CD14-positive monocyte (primary cell): ENCODE measurements around the gene UBAP1L. TPM values are rescaled to one million over a fixed set of nuclear protein-coding genes. Genes with fewer than 3 reads are reported as not detected.

ENCODE experiments used
- DNase-seq, 3 donors: peaks; one replicate each; pipeline ENCODE4 v3.0.0-alpha.2; 2011 to 2022
- H2AFZ ChIP-seq: 2 replicates; pipeline ENCODE4 v1.6.0; 2012; ENCODE audit warnings: mild to moderate bottlenecking, low read depth, low read length, inconsistent platforms; ENCODE audit not compliant: insufficient read depth, poor library complexity, severe bottlenecking
- H3K27ac ChIP-seq, 2 donors: 1 replicate in 1 of 2; 2 replicates in 1 of 2; pipeline ENCODE4 v1.5.1; 2012 to 2013; ENCODE audit warnings: low read length in 2 of 2, control low read depth in 1 of 2, inconsistent platforms in 1 of 2, low read depth in 1 of 2, mild to moderate bottlenecking in 1 of 2
- H3K27me3 ChIP-seq, 2 donors: one replicate each; pipeline versions ENCODE4 v1.6.0 to v1.6.1; 2011 to 2013; ENCODE audit warnings: low read length in 2 of 2; ENCODE audit not compliant: control insufficient read depth in 2 of 2, insufficient read depth in 2 of 2
- H3K36me3 ChIP-seq, 2 donors: replicated peaks in 1 of 2; 1 replicate in 1 of 2; 2 replicates in 1 of 2; pipeline versions ENCODE4 v1.5.1 to v1.6.1; 2012 to 2013; ENCODE audit warnings: low read length in 2 of 2, control low read depth in 1 of 2, inconsistent platforms in 1 of 2, mild to moderate bottlenecking in 1 of 2; ENCODE audit not compliant: insufficient read depth in 2 of 2, control insufficient read depth in 1 of 2
- H3K4me1 ChIP-seq, 2 donors: 1 replicate in 1 of 2; 2 replicates in 1 of 2; pipeline versions ENCODE4 v1.5.1 to v1.6.1; 2012 to 2013; ENCODE audit warnings: low read length in 2 of 2, control low read depth in 1 of 2, inconsistent platforms in 1 of 2, mild to moderate bottlenecking in 1 of 2, moderate library complexity in 1 of 2; ENCODE audit not compliant: insufficient read depth in 2 of 2, control insufficient read depth in 1 of 2
- H3K4me2 ChIP-seq: replicated peaks from 2 replicates; pipeline ENCODE3; 2012; ENCODE audit warnings: low read length, moderate library complexity, mild to moderate bottlenecking; ENCODE audit not compliant: poor library complexity, severe bottlenecking; ENCODE audit errors: extremely low read depth
- H3K4me3 ChIP-seq, 3 experiments: fragments of 200-600 bp in 1 of 3; sonication (generic) in 1 of 3; replicated peaks in 1 of 3; 1 replicate in 2 of 3; 2 replicates in 1 of 3; pipeline ENCODE4 v1.5.1; 2011 to 2013; ENCODE audit warnings: low read length in 3 of 3, mild to moderate bottlenecking in 3 of 3, control low read depth in 2 of 3, low read depth in 2 of 3, inconsistent platforms in 1 of 3, moderate library complexity in 1 of 3
- H3K79me2 ChIP-seq: 2 replicates; pipeline ENCODE4 v1.6.0; 2012; ENCODE audit warnings: mild to moderate bottlenecking, control low read depth, inconsistent platforms, low read length, moderate library complexity; ENCODE audit not compliant: insufficient read depth
- H3K9ac ChIP-seq: 2 replicates; pipeline ENCODE4 v1.6.0; 2017; ENCODE audit warnings: low read length, mild to moderate bottlenecking; ENCODE audit not compliant: insufficient read depth, poor library complexity, severe bottlenecking
- H3K9me3 ChIP-seq, 2 donors: replicated peaks in 1 of 2; 1 replicate in 1 of 2; 2 replicates in 1 of 2; pipeline versions ENCODE4 v1.5.1 to v1.6.1; 2012 to 2013; ENCODE audit warnings: low read length in 2 of 2, control low read depth in 1 of 2; ENCODE audit not compliant: control insufficient read depth in 1 of 2, insufficient read depth in 1 of 2
- H4K20me1 ChIP-seq: 2 replicates; pipeline ENCODE4 v1.6.0; 2012; ENCODE audit warnings: mild to moderate bottlenecking, low read length, control low read depth, moderate library complexity; ENCODE audit not compliant: insufficient read depth
- H3K27ac Mint-ChIP-seq, 7 donors: one replicate each; pipeline ENCODE4 v1.8.0; 2020; ENCODE audit warnings: mild to moderate bottlenecking in 7 of 7, mixed read lengths in 7 of 7, moderate library complexity in 6 of 7, inconsistent platforms in 2 of 7
- H3K27me3 Mint-ChIP-seq, 3 donors: one replicate each; pipeline ENCODE4 v1.8.0; 2021 to 2022; ENCODE audit warnings: low read depth in 3 of 3, mild to moderate bottlenecking in 3 of 3, mixed read lengths in 3 of 3, moderate library complexity in 3 of 3, inconsistent platforms in 1 of 3
- H3K36me3 Mint-ChIP-seq, 2 donors: one replicate each; pipeline ENCODE4 v1.8.0; 2020; ENCODE audit warnings: mixed read lengths in 2 of 2, inconsistent platforms in 1 of 2, mild to moderate bottlenecking in 1 of 2
- H3K4me1 Mint-ChIP-seq: one replicate; pipeline ENCODE4 v1.8.0; 2020; ENCODE audit warnings: mild to moderate bottlenecking, mixed read lengths
- H3K4me3 Mint-ChIP-seq, 2 donors: one replicate each; pipeline ENCODE4 v1.8.0; 2020; ENCODE audit warnings: mild to moderate bottlenecking in 2 of 2, mixed read lengths in 2 of 2, moderate library complexity in 1 of 2
- H3K9me3 Mint-ChIP-seq, 7 donors: one replicate each; pipeline ENCODE4 v1.8.0; 2020 to 2022; ENCODE audit warnings: mixed read lengths in 7 of 7, mild to moderate bottlenecking in 6 of 7, moderate library complexity in 6 of 7, inconsistent platforms in 2 of 7
- CTCF ChIP-seq: fragments of 200-600 bp; IDR thresholded peaks from one replicate; pipeline ENCODE4 v1.8.0; 2022; ENCODE audit warnings: antibody characterized with exemption, mild to moderate bottlenecking
- WGBS: methylation state at CpG from one replicate; pipeline ENCODE4 v1.1.5; 2013; ENCODE audit warnings: missing lambda C conversion rate; ENCODE audit not compliant: insufficient coverage; 5-methylcytosine and 5-hydroxymethylcytosine counted together
- intact Hi-C, 2 donors: fragments of 100-400 bp; cut with micrococcal nuclease; formaldehyde crosslinking; loops; one replicate each; pipeline versions ENCODE4 v1.15.0 to v1.15.1; 2023
- polyA plus RNA-seq, 3 donors: library from polyadenylated mRNA; depleted of rRNA in 1 of 3; unstranded in 2 of 3; stranded (reverse) in 1 of 3; fragments of 300-500 nt in 2 of 3; fragments of >200 nt in 1 of 3; fragmentation: Illumina TruSeq in 2 of 3; gene quantifications; 1 replicate in 2 of 3; 2 replicates in 1 of 3; pipeline ENCODE4 v1.2.3, GENCODE V29; 2012 to 2021

Gene UBAP1L
- polyA plus RNA-seq, 3 donors, result 4.8 TPM; not detected in 2

GRCh38 chr15:65085207-65085753, 29.7 kb downstream of the UBAP1L start:
- Mint-ChIP-seq H3K36me3 (no peaks in the 10 kb centered on the region), H3K27me3 (peaks cover 15 to 47% (median 21%) of the 10 kb centered on the region in 3 donors), H3K4me1 (peaks cover 8% of the 10 kb centered on the region), H3K27ac (no peak overlapping the region), H3K9me3 (no peaks in the 10 kb centered on the region), H3K4me3 (no peak overlapping the region)
- H3K27me3 ChIP-seq, result peaks cover 0 to 12% of the 10 kb centered on the region in 2 donors
- 89% methylated on average over 8 of the region's 8 CpGs for WGBS
- no peaks in the 10 kb centered on the region for H3K79me2 ChIP-seq
- no peaks in the 10 kb centered on the region for H3K9me3 ChIP-seq
- no peaks in the 10 kb centered on the region for H3K36me3 ChIP-seq
- DNase-seq, result no peak
- no peaks in the 10 kb centered on the region for H4K20me1 ChIP-seq
- intact Hi-C loops, result loop anchor here in 1 of 2 donors (10.0 kb wide), 1 partner anchor 350 kb away; no protein-coding TSS in a partner anchor
- no peak overlapping the region for H3K4me2 ChIP-seq
- H3K4me1 ChIP-seq, result no peaks in the 10 kb centered on the region
- no peak overlapping the region for H3K27ac ChIP-seq
- H3K4me3 ChIP-seq, result no peak overlapping the region
- no peak for TF ChIP-seq CTCF
- H3K9ac ChIP-seq, result no peak overlapping the region
- H2AFZ ChIP-seq, result no peak overlapping the region

GRCh38 chr15:65084500-65085206, 30.3 kb downstream of the UBAP1L start:
- Histone ChIP-seq H3K4me2 (no peak overlapping the region), H3K27me3 (peaks cover 0 to 12% of the 10 kb centered on the region in 2 donors), H3K27ac (no peak overlapping the region), H4K20me1 (no peaks in the 10 kb centered on the region), H3K9me3 (no peaks in the 10 kb centered on the region), H3K36me3 (no peaks in the 10 kb centered on the region), H2AFZ (no peak overlapping the region), H3K79me2 (no peaks in the 10 kb centered on the region), H3K9ac (no peak overlapping the region), H3K4me3 (no peak overlapping the region), H3K4me1 (no peaks in the 10 kb centered on the region)
- Mint-ChIP-seq H3K4me1 (peaks cover 8% of the 10 kb centered on the region), H3K9me3 (no peaks in the 10 kb centered on the region), H3K4me3 (no peak overlapping the region), H3K27ac (no peak overlapping the region), H3K36me3 (no peaks in the 10 kb centered on the region), H3K27me3 (peaks cover 15 to 50% (median 21%) of the 10 kb centered on the region in 3 donors)
- intact Hi-C loops, result loop anchor here in 1 of 2 donors (10.0 kb wide), 1 partner anchor 350 kb away; no protein-coding TSS in a partner anchor
- 80% methylated on average over 6 of the region's 7 CpGs for WGBS
- TF ChIP-seq CTCF, result no peak
- no peak for DNase-seq
